Stimulated activated CD4-positive, alpha-beta T cell treated with anti-CD3 and anti-CD28 coated beads, Interleukin-1b, Interleukin-23, amount 100 ng/mL, for 24 hours (primary cell): ENCODE results near the gene ZNF527.
"Not testable (repeated sequence)": the region's sequence is repeated elsewhere in the genome, so short reads cannot be mapped to it uniquely, and the experiment has no call there.

Source experiments
- DNase-seq, 4 experiments: peaks; one replicate each; pipeline ENCODE4 v3.0.0-alpha.2; 2020; ENCODE audit warnings: low read depth in 4 of 4, low spot score in 1 of 4

The ZNF527 gene

GRCh38 chr19:37370880-37371661, at the start of gene ZNF527:
Gene ZNF527, plus strand, starts transcription at chr19:37371099. Its CDS starts 3,100 bp downstream, at chr19:37374199.
- DNase-seq: peak; percentile 87 to 95 (median 94)

GRCh38 chr19:37329686-37330085, 41.2 kb upstream of the ZNF527 start:
- no peak for DNase-seq

- DNase-seq: no peak
Measured at GRCh38 chr19:37332839-37333238, 38.1 kb upstream of the ZNF527 start.

GRCh38 chr19:37333457-37333856, 37.4 kb upstream of the ZNF527 start:
- no peak for DNase-seq

GRCh38 chr19:37334179-37335071, 36.5 kb upstream of the ZNF527 start:
- DNase-seq: peak; percentile 64 to 75 (median 68)

GRCh38 chr19:37342753-37343152, 28.1 kb upstream of the ZNF527 start:
- DNase-seq: no peak

GRCh38 chr19:37346091-37346490, 24.8 kb upstream of the ZNF527 start:
- no peak for DNase-seq

GRCh38 chr19:37348060-37348459, 22.8 kb upstream of the ZNF527 start:
- no peak for DNase-seq

- no peak for DNase-seq
Measured at GRCh38 chr19:37353968-37354367, 16.9 kb upstream of the ZNF527 start.

GRCh38 chr19:37355901-37356300, 15.0 kb upstream of the ZNF527 start:
- no peak for DNase-seq

- DNase-seq: no peak
Measured at GRCh38 chr19:37361994-37362393, 8.9 kb upstream of the ZNF527 start.

GRCh38 chr19:37362733-37363132, 8.2 kb upstream of the ZNF527 start:
- DNase-seq: no peak

GRCh38 chr19:37370386-37370879, 466 bp upstream of the ZNF527 start:
- peak in 1 of 4 experiments; percentile 3 for DNase-seq

- no peak for DNase-seq
Measured at GRCh38 chr19:37389234-37389633, 18.3 kb downstream of the ZNF527 start.

- not testable (repeated sequence) for DNase-seq
Measured at GRCh38 chr19:37391399-37391798, 20.5 kb downstream of the ZNF527 start.

- no peak for DNase-seq
Measured at GRCh38 chr19:37401078-37401477, 30.2 kb downstream of the ZNF527 start.

- no peak for DNase-seq
Measured at GRCh38 chr19:37403403-37403802, 32.5 kb downstream of the ZNF527 start.

GRCh38 chr19:37406140-37406846, 35.4 kb downstream of the ZNF527 start:
- DNase-seq: not testable (repeated sequence)

- no peak for DNase-seq
Measured at GRCh38 chr19:37412700-37413099, 41.8 kb downstream of the ZNF527 start.

GRCh38 chr19:37413313-37414084, 42.6 kb downstream of the ZNF527 start:
- DNase-seq: no peak
